H1 (cell line): ENCODE data around the gene KIT. TPM values are rescaled to one million over a fixed set of nuclear protein-coding genes. Genes with fewer than 3 reads are reported as not detected.

Source experiments
- CTCF ChIA-PET: fragments of 300-600 bp; sonication (Branson Sonifier 250); formaldehyde crosslinking; loops from one replicate; lab custom pipeline; 2021; ENCODE audit not compliant: partially characterized antibody; lab: Charles Lee
- POLR2A ChIA-PET: fragments of 300-600 bp; sonication (Branson Sonifier 250); formaldehyde crosslinking; loops from one replicate; lab custom pipeline; 2021; ENCODE audit warnings: inconsistent platforms; ENCODE audit not compliant: partially characterized antibody; lab: Charles Lee
- DNase-seq, 2 experiments: peaks; one replicate each; pipeline versions ENCODE4 v3.0.0 to v3.0.0-alpha.2; 2010 to 2022; ENCODE audit warnings: low spot score in 2 of 2, low read depth in 1 of 2, mixed read lengths in 1 of 2
- FAIRE-seq: peaks from 2 replicates; lab custom pipeline; 2011; peaks lifted over from hg19 to GRCh38; lab: Jason Lieb, UNC
- H2AFZ ChIP-seq: 2 replicates; pipeline ENCODE4 v1.8.1; 2012; ENCODE audit warnings: low read length, inconsistent platforms
- H2AK5ac ChIP-seq: 2 replicates; pipeline ENCODE4 v1.6.1; 2013; ENCODE audit warnings: low read depth, low read length
- H2BK120ac ChIP-seq: replicated peaks from 2 replicates; pipeline ENCODE3; 2013; ENCODE audit warnings: low read depth, low read length, inconsistent platforms
- H2BK12ac ChIP-seq: 2 replicates; pipeline ENCODE4 v1.6.1; 2013; ENCODE audit warnings: low read depth, low read length
- H2BK15ac ChIP-seq: 2 replicates; pipeline ENCODE4 v1.6.1; 2013; ENCODE audit warnings: low read length
- H2BK20ac ChIP-seq: 2 replicates; pipeline ENCODE4 v1.6.1; 2013; ENCODE audit warnings: low read length
- H2BK5ac ChIP-seq: 2 replicates; pipeline ENCODE4 v1.6.1; 2013; ENCODE audit warnings: low read depth, low read length
- H3K14ac ChIP-seq: 2 replicates; pipeline ENCODE4 v1.6.1; 2013; ENCODE audit warnings: inconsistent platforms; ENCODE audit not compliant: insufficient read length
- H3K18ac ChIP-seq: 2 replicates; pipeline ENCODE4 v1.6.1; 2013; ENCODE audit warnings: low read length; ENCODE audit errors: extremely low read depth
- H3K23ac ChIP-seq: 2 replicates; pipeline ENCODE4 v1.6.1; 2013; ENCODE audit warnings: inconsistent platforms; ENCODE audit not compliant: insufficient read length
- H3K23me2 ChIP-seq: 2 replicates; pipeline ENCODE4 v1.6.1; 2013; ENCODE audit warnings: low read depth, low read length
- H3K27ac ChIP-seq: 2 replicates; pipeline ENCODE4 v1.6.1; 2011; ENCODE audit warnings: low read depth, low read length, inconsistent platforms
- H3K27me3 ChIP-seq, 4 experiments: replicated peaks in 1 of 4; 1 replicate in 1 of 4; 2 replicates in 3 of 4; pipeline versions ENCODE4 v1.6.1 to v1.8.1; 2011 to 2013; ENCODE audit warnings: low read length in 3 of 4, mild to moderate bottlenecking in 3 of 4, inconsistent platforms in 2 of 4, mixed read lengths in 2 of 4, moderate library complexity in 1 of 4; ENCODE audit not compliant: control insufficient read depth in 3 of 4, insufficient read depth in 3 of 4; ENCODE audit errors: extremely low read depth in 1 of 4
- H3K36me3 ChIP-seq, 4 experiments: 2 replicates each; pipeline versions ENCODE4 v1.6.1 to v1.8.1; 2011 to 2013; ENCODE audit warnings: mild to moderate bottlenecking in 4 of 4, low read length in 3 of 4, moderate library complexity in 2 of 4, control low read depth in 1 of 4, inconsistent platforms in 1 of 4; ENCODE audit not compliant: insufficient read depth in 4 of 4, control insufficient read depth in 2 of 4
- H3K4ac ChIP-seq: replicated peaks from 2 replicates; pipeline ENCODE3; 2013; ENCODE audit warnings: low read length, low read depth, mixed read lengths, inconsistent platforms; ENCODE audit not compliant: insufficient read length
- H3K4me1 ChIP-seq, 4 experiments: replicated peaks in 1 of 4; 1 replicate in 1 of 4; 2 replicates in 3 of 4; pipeline versions ENCODE4 v1.6.1 to v1.8.1; 2011 to 2013; ENCODE audit warnings: low read length in 3 of 4, inconsistent platforms in 2 of 4, mixed read lengths in 1 of 4; ENCODE audit not compliant: insufficient read depth in 4 of 4, control insufficient read depth in 3 of 4
- H3K4me2 ChIP-seq, 2 experiments: 2 replicates each; pipeline versions ENCODE4 v1.6.1 to v1.8.1; 2011 to 2013; ENCODE audit warnings: low read depth in 2 of 2, low read length in 2 of 2, control low read depth in 1 of 2, inconsistent platforms in 1 of 2, mild to moderate bottlenecking in 1 of 2; ENCODE audit not compliant: insufficient read depth in 1 of 2
- H3K4me3 ChIP-seq, 4 experiments: fragments of 200-600, 300-600 bp in 1 of 4; sonication (generic), shearing (Covaris generic), sonication (Bioruptor Twin) in 1 of 4; 2 replicates each; pipeline versions ENCODE4 v1.5.1 to v1.8.1; 2011 to 2016; ENCODE audit warnings: low read length in 4 of 4, low read depth in 3 of 4, control low read depth in 2 of 4, inconsistent platforms in 2 of 4, mild to moderate bottlenecking in 2 of 4, mixed read lengths in 1 of 4, moderate library complexity in 1 of 4; ENCODE audit not compliant: insufficient read depth in 2 of 4; ENCODE audit errors: extremely low read depth in 1 of 4
- H3K56ac ChIP-seq: replicated peaks from 2 replicates; pipeline ENCODE3; 2013; ENCODE audit warnings: low read depth, mild to moderate bottlenecking, mixed read lengths, low read length, inconsistent platforms; ENCODE audit not compliant: insufficient read length
- H3K79me1 ChIP-seq: 2 replicates; pipeline ENCODE4 v1.6.1; 2013; ENCODE audit warnings: low read depth, low read length, control low read depth
- H3K79me2 ChIP-seq, 2 experiments: 2 replicates each; pipeline versions ENCODE4 v1.6.1 to v1.8.1; 2012 to 2013; ENCODE audit warnings: low read length in 2 of 2, mild to moderate bottlenecking in 2 of 2, inconsistent platforms in 1 of 2; ENCODE audit not compliant: insufficient read depth in 2 of 2, control insufficient read depth in 1 of 2
- H3K9ac ChIP-seq, 4 experiments: replicated peaks in 1 of 4; 1 replicate in 1 of 4; 2 replicates in 3 of 4; pipeline versions ENCODE4 v1.6.1 to v1.8.1; 2011 to 2013; ENCODE audit warnings: low read depth in 3 of 4, low read length in 3 of 4, control low read depth in 2 of 4, mild to moderate bottlenecking in 2 of 4, moderate library complexity in 2 of 4, inconsistent platforms in 1 of 4; ENCODE audit errors: extremely low read depth in 1 of 4
- H3K9me3 ChIP-seq, 2 experiments: 2 replicates each; pipeline versions ENCODE4 v1.6.1 to v1.8.1; 2012 to 2013; ENCODE audit warnings: mild to moderate bottlenecking in 2 of 2, moderate library complexity in 2 of 2, control low read depth in 1 of 2, inconsistent platforms in 1 of 2, low read depth in 1 of 2, low read length in 1 of 2, mixed read lengths in 1 of 2; ENCODE audit not compliant: insufficient read depth in 2 of 2
- H4K20me1 ChIP-seq, 2 experiments: replicated peaks in 1 of 2; 2 replicates each; pipeline versions ENCODE3 to v1.8.1; 2011 to 2013; ENCODE audit warnings: inconsistent platforms in 2 of 2, low read length in 2 of 2, mild to moderate bottlenecking in 1 of 2; ENCODE audit not compliant: insufficient read depth in 2 of 2, control insufficient read depth in 1 of 2
- H4K5ac ChIP-seq: 2 replicates; pipeline ENCODE4 v1.6.1; 2013; ENCODE audit warnings: low read length, low read depth, mixed read lengths, inconsistent platforms; ENCODE audit not compliant: insufficient read length
- H4K8ac ChIP-seq: 2 replicates; pipeline ENCODE4 v1.8.0; 2013; ENCODE audit warnings: mild to moderate bottlenecking, moderate library complexity, low read length, inconsistent platforms; ENCODE audit not compliant: insufficient read depth; ENCODE audit errors: extremely low read depth
- H4K91ac ChIP-seq: replicated peaks from 2 replicates; pipeline ENCODE3; 2013; ENCODE audit warnings: low read length, mixed read lengths, inconsistent platforms; ENCODE audit not compliant: insufficient read length
- EGR1 ChIP-seq: IDR thresholded peaks from 2 replicates; pipeline ENCODE4 v1.6.1; 2011; ENCODE audit warnings: low read depth, low read length, borderline replicate concordance
- TBP ChIP-seq: IDR thresholded peaks from 2 replicates; pipeline ENCODE4 v1.6.1; 2011; ENCODE audit warnings: low read depth, low read length, improper control_type of control experiment
- WGBS, 2 experiments: shearing (Covaris generic) in 1 of 2; methylation state at CpG; one replicate each; pipeline versions ENCODE4 v1.1.6 to v1.1.7; 2013 to 2015; ENCODE audit warnings: low lambda C conversion rate in 2 of 2, mixed read lengths in 2 of 2, inconsistent platforms in 1 of 2, low coverage in 1 of 2, missing lambda C conversion rate in 1 of 2; ENCODE audit not compliant: insufficient replicate concordance in 2 of 2, insufficient coverage in 1 of 2, insufficient read length in 1 of 2; ENCODE audit errors: extremely low coverage in 1 of 2, missing lambda C conversion rate in 1 of 2; 5-methylcytosine and 5-hydroxymethylcytosine counted together
- polyA plus RNA-seq, 7 experiments: library from polyadenylated mRNA; depleted of rRNA in 3 of 7; stranded (reverse) in 5 of 7; unstranded in 2 of 7; fragments of >200 nt in 5 of 7; fragments of 200-250 nt in 2 of 7; gene quantifications; 1 replicate in 5 of 7; 2 replicates in 1 of 7; 4 replicates in 1 of 7; pipeline versions ENCODE4 v1.2.1 to v1.2.3, GENCODE V29; 2011 to 2013; ENCODE audit warnings: missing spikeins in 2 of 7, mixed read lengths in 2 of 7
- total RNA-seq: library from RNA; stranded (reverse); fragmentation: NEBNext Ultra II Directional; extraction: Animal tissue kit (Norgen Biotek cat#: 25700); gene quantifications from 2 replicates; pipeline ENCODE4 v1.2.1, GENCODE V29; 2021

Gene KIT
- total and polyA plus RNA-seq, 2 of the 8 experiments (the other 6 are each of a cell fraction or from before 2014, with no cell fraction given), result 14.4 to 24.8 TPM

DNA sequence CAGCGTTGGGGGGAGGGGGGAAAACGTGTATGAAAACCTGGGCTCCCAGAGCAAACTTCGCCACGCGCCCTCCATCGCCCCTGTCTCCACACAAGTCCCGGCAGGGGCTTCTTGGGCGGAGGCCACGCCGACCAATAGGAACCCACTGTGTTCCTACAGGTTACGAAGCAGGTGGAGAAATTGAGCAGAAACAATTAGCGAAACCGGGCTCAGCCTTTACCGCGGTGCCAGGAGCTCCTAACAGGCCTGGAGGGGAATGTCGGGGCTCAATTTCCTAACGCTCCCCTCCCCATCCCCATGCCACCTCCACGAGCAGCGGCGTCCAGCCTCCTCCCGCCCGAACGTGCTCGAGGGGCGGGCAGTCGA is 589 bp upstream of the KIT start:
- Histone ChIP-seq H3K14ac (no peak overlapping the region), H2BK20ac (peak overlapping the region; percentile 84; the same call in 1 of the 2 replicates), H4K91ac (peak overlapping the region; percentile 73), H4K8ac (peak overlapping the region; percentile 17), H3K27me3 (peaks cover 3 to 32% (median 24%) of the 10 kb centered on the region in 4 experiments), H3K23ac (no peak overlapping the region), H3K9me3 (no peaks in the 10 kb centered on the region), H3K79me2 (peaks cover 5 to 26% of the 10 kb centered on the region in 2 experiments; a peak in 3 of 4 replicates), H3K56ac (peak overlapping the region; percentile 73), H2AFZ (peak overlapping the region; percentile 66), H2BK120ac (no peak overlapping the region), H3K4me1 (peaks cover 5 to 6% (median 6%) of the 10 kb centered on the region in 4 experiments; a peak in 6 of 7 replicates), H4K20me1 (peaks cover 9 to 11% of the 10 kb centered on the region in 2 experiments), H3K4ac (peak overlapping the region; percentile 13), H2BK5ac (0 out of 2 replicates have a peak overlapping the region, but pooled peaks have one; percentile 45), H4K5ac (peak overlapping the region; percentile 89), H2BK12ac (peak overlapping the region; percentile 69; the same call in 1 of the 2 replicates), H3K23me2 (peaks cover 19% of the 10 kb centered on the region), H3K9ac (peak overlapping the region in 3 of 4 experiments; percentile 56 to 84 (median 83); a peak in 6 of 7 replicates), H3K79me1 (no peaks in the 10 kb centered on the region), H3K27ac (no peak overlapping the region), H2AK5ac (no peak overlapping the region), H3K18ac (peak overlapping the region; percentile 89), H3K4me3 (peak overlapping the region; percentile 79 to 88 (median 82)), H2BK15ac (peak overlapping the region; percentile 96), H3K36me3 (no peaks in the 10 kb centered on the region), H3K4me2 (peak overlapping the region; percentile 95)
- CTCF ChIA-PET, result interaction anchor here (1.0 kb wide), 1 partner anchor 11 kb away, joined by 3 read pairs; no protein-coding TSS in a partner anchor
- POLR2A ChIA-PET, result interaction anchor here (0.6 to 2.8 kb wide), 12 partner anchors 10 to 131 kb away, joined by 3 to 22 read pairs (median 5); no protein-coding TSS in a partner anchor
- TF ChIP-seq EGR1, result no peak
- TF ChIP-seq TBP, result 0 out of 2 replicates have a peak, but pooled peaks have one; percentile 25
- FAIRE-seq (no peak), DNase-seq (no peak)
- 3% methylated on average over 16 of the region's 26 CpGs; no CpG with 5 or more reads in 1 of the 2 experiments for WGBS, 2 experiments
